Mesenteric fat pad (tissue), 1 donor: ENCODE data around the gene ITGAL. TPM values are rescaled to one million over a fixed set of nuclear protein-coding genes. Genes with fewer than 3 reads are reported as not detected.
"Not testable (repeated sequence)": the region's sequence is repeated elsewhere in the genome, so short reads cannot be mapped to it uniquely, and the experiment has no call there.

ENCODE experiments used
- DNase-seq: peaks from one replicate; pipeline ENCODE4 v3.0.0-alpha.2; 2020; ENCODE audit warnings: low spot score
- long read RNA-seq: library from polyadenylated mRNA; unstranded; transcript quantifications from one replicate; pipeline ENCODE4 v2.0.0, GENCODE V29; 2020
- total RNA-seq: library from RNA; stranded (reverse); fragmentation: NEBNext Ultra II Directional; extraction: Animal tissue kit (Norgen Biotek cat#: 25700); gene quantifications from one replicate; pipeline ENCODE4 v1.2.1, GENCODE V29; 2021
- donor health status: DM: yes; HTN: yes; CAD: no.

ITGAL gene
- 6.8 TPM for total RNA-seq
- long read RNA-seq, partial matches to known transcripts = 2 of 5 reads
- long read RNA-seq, other reads (novel, unspliced or antisense) = 1 of 5 reads

DNA sequence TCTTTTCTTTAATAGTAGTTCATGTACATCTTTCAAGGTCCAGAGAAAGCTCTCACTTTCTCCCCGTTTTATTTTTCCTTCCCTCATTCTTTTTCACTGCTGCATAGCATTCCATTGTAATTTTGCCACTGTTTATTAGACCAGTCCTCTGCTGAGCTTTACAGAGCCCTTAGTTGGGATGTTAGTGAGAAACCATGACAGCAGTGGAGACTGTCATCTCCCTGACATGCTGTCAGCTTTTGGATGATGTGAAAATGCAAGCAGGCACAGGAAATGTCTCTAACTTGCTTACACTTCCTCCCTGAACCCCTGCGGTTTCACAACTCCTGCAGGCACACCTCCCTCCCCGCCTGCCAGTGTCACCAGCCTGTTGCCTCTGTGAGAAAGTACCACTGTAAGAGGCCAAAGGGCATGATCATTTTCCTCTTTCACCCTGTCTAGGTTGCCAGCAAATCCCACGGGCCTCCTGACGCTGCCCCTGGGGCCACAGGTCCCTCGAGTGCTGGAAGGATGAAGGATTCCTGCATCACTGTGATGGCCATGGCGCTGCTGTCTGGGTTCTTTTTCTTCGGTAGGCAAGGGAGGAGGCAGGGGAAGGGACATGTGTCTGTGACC, at the start of gene ITGAL:
ITGAL (plus strand) TSS at position 415 of the 615 bp plus-strand sequence; CDS start at position 511, 96 bp downstream.
- DNase-seq = no peak

DNA sequence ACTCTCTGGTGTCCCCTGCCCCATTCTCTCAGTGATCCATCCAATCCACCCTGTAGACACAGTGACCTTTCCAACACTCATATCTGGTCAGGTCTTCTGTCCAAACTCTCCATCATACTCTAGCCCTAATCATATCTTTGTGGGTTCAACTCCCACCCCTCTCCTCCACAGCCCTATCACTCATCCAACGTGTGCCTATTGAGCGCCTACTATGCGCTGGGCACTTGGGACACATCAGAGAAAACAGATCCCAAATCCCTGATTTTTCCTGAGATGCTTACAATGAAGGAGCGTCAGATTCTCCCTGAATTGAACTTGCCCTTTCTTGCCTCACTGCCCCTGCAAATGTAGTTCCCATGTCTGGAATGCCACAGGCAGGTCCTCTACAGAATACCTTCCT, 44.5 kb upstream of the ITGAL start:
- no peak for DNase-seq

DNA sequence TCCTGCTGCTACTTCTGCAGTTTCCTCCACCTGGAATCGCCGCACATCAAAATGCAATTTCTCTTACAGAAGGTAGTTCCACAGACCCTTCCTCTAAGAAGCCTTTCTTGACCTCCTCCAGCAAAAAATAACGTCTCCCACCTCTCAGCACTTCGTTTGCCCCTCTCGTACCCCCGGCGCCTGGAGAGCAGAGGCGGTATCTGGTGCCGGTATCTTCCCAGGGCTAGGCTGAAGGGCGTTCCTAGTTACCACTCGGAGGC, 43.2 kb upstream of the ITGAL start:
- no peak for DNase-seq

DNA sequence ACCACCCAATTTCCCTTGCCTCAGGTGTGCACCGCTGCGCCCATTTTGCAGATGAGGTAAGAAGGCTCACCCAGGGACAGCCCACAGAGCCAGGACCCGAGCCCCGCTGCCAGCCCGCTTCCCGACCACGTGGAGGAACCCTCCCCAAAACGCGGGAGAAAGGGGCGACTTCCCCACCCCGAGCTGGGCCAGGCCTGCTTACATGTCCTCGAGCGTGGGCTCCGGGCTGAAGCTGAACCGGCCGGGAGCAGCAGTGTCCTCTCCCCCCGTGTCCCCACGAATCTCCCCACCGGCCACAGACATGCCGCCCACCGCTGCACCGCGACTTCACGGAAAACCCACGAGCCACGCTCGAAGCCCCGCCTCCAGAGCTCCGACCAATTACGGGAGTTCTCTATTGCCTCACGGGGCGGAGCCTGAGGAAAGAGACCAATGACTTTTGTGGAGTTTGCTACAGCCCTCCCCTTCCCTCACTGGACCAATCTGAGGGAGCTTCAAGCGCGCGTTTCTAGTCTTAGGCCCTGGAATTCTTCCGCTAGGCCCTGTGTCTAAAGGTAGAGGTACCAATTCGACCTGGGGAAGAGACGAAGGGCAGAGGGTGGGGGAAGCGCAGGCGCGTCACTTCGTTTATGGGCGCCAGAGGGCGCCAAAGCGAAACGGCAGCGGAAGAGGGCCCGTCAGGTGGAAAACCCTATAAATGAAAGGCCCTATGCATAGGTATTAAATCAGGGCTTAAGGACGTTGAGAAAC, 42.7 kb upstream of the ITGAL start, which contains the start of gene DCTPP1:
DCTPP1 (minus strand) TSS at position 353 of the 750 bp plus-strand sequence; CDS start at position 303, 50 bp downstream.
- DNase-seq = peak; percentile 95

DNA sequence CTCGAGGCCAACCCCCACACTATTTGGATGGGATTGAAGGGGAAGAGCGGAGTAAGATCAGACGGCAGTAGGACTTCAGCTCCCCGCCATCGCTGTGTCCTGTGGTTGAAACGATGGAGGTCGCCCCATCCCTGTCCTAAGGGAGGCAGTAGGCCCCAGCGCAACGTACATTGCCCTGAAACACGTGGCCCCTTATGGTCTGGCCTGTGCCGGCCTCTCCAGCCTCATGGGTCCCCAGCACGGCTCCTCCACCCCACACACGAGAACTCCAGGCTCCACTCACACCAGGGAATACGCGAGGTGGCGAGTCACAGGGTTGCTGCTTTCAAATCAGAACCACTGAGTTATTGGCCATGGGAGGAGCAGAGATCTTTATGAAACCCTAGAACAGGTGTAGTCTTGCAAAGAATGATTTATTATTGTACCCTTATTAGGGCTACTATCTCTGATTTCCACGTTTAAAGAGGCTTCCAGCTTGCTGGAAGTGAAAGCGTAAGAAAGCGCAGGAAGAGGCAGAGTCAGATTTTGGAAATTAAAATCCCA, 42.0 kb upstream of the ITGAL start:
- no peak for DNase-seq

DNA sequence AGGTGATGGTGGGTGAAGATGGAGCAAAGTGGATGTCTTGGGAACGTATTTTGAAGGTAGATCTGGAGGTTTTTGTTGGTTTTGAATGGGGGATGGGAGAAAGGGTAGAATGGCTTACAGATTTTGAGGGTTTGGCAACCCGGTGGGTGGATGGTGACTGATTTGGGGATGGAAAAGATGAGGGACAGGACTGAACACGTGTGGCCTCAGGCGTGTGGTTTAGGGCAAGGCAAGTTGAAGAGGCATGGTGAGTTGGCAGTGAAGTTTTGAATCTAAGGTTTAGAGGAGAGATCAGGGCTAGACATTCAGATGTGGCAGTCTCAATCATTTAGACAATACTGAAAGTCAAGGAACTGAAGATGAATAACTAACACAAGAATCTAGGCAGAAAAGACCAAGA, 37.7 kb upstream of the ITGAL start:
- no peak for DNase-seq

DNA sequence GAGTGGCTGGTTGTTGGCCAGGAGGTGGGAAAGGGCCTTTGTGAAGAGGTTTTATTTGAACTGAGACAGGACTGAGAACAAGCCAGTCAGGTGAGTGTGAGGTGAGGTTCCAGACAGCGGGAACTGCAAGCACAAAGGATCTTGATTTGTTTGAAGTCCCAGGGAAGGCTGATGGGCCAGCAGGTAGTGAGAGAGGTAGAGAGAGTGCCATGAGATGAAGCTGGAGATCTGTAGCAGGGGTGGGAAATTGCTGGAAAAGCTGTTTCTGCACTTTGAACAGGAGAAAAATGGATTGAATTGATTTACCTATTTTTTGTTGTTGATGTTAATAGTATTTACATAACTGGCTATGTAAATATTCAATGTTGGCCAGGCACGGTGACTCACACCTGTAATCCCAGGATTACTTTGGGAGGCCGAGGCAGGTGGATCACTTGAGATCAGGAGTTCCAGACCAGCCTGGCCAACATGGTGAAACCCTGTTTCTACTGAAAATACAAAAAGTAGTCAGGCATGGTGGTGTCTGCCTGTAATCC, 35.0 kb upstream of the ITGAL start:
- DNase-seq = no peak

DNA sequence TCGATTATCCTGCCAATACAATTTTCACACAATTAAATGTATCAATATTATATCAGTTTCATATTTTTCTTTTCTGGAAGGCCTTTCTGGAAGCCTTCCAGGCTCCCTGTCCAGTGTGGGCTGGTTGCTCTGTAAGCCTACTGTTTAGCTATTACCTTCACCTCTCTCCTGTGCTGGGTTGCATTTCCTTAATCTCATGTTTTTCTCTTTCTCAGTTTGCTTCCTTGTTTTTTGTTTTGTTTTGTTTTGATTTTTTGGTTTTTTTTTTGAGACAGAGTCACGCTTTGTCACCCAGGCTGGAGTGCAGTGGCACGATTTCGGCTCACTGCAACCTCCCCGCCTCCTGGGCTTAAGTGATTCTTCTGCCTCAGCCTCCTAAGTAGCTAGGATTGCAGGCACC, 33.7 kb upstream of the ITGAL start:
- DNase-seq = no peak

DNA sequence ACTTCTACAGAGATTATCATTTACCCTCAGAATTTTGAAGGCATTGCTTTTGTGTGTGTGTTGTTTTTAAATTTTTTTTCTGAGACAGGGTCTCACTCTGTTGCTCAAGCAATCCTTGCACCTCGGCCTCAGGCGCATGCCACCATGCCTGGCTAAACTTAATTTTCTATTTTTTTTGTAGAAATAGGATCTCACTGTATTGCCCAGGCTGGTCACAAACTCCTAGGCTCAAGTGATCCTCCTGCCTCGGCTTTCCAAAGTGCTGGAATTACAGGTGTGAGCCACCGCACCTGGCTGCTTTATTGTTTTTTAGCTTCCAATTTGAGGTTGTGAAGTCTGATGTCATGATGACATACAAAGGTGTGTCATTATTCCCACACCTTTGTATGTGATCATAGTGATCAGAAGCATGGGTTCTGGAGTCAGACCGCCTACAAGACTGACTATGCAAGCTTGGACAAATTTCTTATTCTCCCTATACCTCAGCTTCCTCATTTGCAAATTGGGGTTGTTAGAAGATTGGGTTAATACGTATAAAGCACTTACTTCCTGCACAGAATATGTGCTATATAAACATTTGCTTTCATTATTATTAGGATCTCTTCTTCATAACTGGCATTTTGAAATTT, 32.7 kb upstream of the ITGAL start:
- DNase-seq = no peak

DNA sequence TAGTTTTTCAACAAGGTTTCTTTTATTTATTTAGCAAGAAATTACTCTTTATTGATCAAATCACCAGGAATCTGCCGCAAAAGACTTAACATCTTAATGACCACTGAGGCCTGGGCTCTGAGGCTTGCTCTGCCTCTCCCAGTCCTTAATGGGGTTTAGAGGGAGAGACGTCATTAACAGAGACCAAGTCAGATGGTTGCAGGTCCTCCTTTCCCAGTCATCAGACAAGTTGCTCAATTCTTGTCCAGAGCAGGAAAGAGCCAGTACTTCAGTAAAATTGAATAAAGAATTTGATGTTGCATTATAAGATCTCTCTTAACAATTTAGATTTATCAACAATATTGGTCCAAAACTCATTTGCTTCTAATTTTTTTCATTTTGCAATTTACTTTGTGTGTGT, 28.9 kb upstream of the ITGAL start:
- no peak for DNase-seq

DNA sequence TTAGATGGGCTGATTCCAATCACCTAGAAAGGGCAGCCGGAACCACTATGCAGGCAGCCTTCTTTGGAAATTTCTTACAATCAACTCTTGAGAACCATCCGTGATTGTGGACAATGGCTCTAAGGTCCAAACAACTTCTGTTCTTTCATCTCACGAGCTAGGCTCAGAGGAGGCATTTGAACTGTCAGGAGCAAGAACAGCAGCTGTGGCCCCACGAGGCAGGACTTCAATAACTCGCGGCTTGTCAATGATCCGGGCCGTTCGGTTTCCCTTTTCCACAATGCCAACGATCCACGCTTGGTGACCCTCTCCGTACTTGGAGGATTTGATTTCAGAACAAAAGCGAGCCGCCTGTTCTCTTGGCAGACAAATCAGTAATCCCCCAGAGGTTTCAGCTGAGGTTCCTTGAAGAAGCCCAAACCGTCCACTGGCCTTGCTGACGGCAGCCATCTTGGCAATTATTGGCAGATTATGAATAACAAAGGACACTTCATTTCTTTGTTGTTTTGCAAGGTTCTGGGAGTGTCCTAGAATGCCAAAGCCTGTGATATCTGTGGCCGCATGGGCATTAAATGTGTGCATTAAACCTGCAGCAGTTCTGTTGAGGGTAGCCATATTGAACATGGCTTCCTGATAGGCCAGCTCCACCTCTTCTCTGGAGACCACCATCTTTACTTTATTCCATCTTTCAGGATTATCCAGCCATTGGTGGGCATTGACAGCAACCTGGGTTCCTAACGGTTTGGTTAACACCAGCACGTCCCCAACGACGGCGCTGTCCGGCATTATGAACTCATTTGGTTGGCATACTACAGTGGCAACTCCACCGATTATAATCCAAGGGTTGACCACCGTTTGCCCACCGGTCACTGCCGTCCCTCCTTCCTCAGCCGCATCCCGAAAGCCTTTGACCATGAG, 28.1 kb upstream of the ITGAL start:
- DNase-seq = no peak

DNA sequence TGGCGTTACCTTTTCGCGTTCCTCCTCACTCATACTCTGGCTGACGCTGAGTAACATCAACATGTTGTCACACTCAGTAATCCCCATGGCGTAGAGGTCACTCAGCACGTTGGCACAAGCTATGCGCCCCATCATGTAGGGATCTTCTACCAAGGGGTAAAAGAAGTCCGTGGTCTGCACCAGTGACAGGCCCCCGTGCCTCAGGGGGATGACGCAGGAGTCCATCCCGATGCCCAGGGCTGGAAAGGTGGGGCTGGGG, 27.5 kb upstream of the ITGAL start:
- no peak for DNase-seq

DNA sequence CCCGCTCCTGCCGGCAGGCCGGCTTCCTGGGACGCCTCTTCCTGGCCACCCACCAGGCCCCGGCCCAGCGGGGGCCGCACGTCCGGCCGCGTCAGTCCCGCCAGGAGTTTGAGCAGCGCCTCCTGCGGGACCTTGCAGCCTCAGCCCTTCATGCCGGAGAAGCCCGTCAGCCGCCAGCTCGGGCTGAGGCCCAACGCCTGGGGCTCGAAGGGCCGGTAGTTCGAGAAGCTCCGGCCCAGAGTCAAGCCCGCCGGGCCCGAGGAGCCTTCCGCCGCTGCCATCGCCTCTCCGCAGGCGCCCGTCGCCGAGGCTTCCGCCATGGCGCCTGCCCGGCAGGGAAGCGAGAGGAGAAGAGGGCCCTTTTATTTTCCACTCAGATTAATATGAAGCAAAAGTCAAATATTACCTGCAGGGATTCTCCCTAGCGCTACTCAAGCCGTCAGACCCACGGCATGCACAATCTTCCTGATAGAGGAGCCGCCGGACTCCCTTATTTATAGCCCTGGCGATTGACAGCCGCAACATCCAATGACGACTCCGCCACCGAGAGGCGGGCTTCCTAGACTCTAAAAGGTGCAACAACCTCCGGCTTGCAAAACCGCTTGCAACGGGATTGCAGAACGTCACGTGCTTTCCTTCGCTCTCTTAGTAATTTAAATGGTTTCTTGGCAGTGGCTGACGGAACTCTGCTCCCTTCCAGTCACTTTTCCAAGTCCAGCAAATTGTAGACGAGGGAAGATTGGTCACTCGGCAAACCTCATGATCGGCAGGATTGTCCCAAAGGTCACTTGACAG, 26.9 kb upstream of the ITGAL start, which contains the start of gene SEPHS2:
SEPHS2 (minus strand) TSS at position 467 of the 795 bp plus-strand sequence; CDS start at position 320, 147 bp downstream.
- peak; percentile 97 for DNase-seq

DNA sequence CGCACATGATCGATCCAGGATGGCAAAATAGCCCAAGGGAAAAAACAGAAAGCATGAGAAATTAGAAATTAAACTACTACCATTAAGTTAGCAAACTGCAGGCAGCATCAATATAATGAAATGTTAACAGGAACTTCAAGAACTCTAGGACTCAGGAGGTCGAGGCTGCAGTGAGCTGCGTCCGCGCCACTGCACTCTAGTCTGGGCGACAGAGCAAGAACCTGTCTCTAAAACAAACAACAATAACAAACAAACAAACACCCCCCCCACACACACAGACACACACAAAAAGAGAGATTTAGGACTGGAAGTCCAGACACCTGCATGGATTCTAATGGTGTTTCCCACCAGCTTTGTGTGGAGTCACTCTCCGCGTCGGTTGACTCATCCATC, 26.3 kb upstream of the ITGAL start:
- no peak for DNase-seq

DNA sequence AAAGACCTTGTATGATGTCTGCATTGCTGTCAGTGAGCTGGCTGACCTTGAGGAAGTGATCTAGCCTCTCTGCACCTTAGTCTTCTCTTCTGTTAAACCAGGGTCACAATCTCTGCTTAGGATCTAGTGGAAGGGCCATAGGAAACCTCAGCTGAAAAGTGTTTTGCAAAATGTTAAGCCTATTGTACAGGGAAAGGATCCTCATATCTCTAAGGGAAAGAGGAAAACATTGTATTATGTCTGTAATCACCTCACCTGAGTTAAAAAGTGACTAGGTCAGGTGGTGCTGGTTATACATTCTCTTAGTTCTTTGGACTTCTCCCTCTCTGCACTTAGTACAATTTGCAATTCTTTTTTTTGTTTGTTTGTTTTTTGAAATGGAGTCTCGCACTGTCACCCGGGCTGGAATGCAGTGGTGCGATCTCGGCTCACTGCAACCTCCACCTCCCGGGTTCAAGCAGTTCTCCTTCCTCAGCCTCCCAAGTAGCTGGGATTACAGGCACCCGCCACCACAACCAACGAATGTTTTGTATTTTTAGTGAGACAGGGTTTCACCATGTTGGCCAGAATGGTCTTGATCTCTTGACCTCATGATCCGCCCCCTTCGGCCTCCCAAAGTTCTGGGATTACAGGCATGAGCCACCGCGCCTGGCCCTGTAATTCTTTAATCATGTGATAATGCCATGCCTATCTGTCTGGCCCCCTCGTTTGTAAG, 24.9 kb upstream of the ITGAL start:
- no peak for DNase-seq

DNA sequence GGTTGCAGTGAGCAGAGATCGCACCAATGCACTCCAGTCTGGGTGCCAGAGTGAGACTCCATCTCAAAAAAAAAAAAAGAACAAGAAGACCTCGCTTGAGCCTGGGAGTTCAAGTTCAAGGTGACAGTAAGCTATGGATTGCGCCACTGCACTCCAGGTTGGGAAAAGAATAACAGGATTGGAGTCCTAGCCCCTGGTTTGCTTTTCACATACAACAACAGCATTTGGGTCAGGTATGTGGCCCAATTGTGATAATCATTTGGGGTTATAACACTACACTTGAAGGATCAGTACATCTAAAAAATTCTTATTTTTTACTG, 23.5 kb upstream of the ITGAL start:
- no peak for DNase-seq

DNA sequence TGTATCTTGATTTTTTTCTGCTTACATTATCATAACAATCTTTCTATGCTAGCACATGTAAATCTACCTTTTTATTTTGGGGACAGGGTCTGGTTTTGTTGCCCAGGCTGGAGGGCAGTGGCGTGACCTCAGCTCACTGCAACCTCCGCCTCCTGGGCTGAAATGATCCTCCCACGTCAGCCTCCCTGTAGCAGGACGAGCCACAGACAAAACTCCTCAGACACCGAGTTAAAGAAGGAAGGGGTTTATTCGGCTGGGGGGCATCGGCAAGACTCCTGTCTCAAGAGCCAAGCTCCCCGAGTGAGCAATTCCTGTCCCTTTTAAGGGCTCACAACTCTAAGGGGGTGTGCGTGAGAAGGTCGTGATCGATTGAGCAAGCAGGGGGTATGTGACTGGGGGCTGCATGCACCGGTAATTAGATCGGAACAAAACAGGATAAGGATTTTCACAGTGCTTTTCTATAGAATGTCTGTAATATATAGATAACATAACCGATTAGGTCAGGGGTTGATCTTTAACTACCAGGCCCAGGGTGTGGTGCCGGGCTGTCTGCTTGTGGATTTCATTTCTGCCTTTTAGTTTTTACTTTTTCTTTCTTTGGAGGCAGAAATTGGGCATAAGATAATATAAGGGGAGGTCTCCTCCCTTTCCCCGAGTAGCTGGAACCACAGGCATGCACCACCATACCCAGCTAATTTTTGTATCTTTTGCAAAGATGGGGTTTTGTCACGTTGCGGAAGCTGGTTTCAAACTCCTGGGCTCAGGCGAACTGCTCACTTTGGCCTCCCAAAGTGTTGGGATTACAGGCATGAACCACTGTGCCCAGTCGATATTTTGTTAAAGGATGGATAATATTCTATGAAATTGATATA, 19.6 kb upstream of the ITGAL start:
- not testable (repeated sequence) for DNase-seq

DNA sequence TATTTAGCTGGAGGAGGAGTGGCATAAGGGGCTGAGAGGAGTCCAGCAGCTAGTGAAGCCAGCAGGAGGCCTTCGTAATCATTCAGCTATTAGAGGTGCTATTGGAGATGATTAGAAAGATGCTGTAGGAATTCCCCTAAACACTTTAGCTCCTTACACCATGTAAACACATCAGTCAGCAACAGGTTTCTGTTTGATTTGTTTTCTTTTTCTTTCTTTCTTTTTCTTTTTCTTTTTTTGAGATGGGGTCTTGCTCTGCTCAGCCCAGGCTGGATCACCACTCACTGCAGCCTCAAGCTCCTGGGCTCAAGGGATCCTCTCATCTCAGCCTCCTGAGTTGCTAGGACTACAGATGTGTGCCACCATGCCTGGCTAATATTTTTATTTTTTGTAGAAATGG, 16.2 kb upstream of the ITGAL start:
- DNase-seq = no peak

DNA sequence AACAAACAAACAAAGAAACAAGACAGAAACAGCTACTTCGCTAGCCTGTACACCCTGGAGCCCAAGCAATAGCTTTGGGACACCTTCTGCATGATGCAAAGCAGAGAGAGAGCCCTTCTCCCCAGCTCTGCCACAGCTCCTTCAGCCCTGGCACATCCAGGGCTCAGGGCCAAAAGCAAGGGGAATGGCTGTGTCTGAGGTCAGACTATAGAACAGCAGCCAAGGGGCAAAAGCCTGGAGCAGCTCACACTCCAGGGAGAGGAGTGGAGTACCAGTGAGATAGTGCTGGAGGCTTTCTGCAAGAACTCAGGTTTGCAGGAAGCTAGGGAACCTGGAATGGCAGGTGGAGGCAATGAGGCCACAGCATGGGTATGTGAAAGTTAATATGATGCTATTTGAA, 15.3 kb upstream of the ITGAL start:
- no peak for DNase-seq
